Measurements from ENCODE around the gene FAN1. TPM values are rescaled to one million over a fixed set of nuclear protein-coding genes. Genes with fewer than 3 reads are reported as not detected.

Gene FAN1
- total and polyA plus RNA-seq, 2 of the 4 experiments (the other 2 are of a cell fraction) = 7.6 to 12.4 TPM

DNA sequence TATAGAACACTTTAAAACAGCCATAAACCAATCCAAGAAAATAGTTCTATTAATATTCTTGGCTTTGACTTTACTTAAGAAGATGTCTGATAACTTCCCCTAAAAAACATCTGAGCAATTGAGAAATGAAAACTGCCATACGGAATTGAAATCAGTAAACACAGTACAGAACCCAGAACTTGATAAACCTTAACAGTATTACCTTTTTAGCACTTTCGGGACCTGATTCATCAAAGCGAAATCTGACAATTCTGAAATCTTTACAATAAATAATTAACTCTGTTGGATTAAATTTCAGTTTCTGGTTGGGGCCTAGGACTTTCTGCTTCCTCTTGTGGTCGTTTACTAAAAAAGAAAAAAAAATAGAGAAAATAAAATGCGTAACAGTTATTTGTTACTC, 70.4 kb downstream of the FAN1 start:
- no peak for TF ChIP-seq RCOR1 (IDR thresholded peaks at IDR 0.05; ENCODE audit: insufficient replicate concordance, low read length)
- no peak for TF ChIP-seq RAD21 (IDR thresholded peaks at IDR 0.05; ENCODE audit: low read length)
- no peak for TF ChIP-seq MAZ (IDR thresholded peaks at IDR 0.05; ENCODE audit: borderline replicate concordance, low read depth, low read length)
- Histone ChIP-seq H4K20me1 (ENCODE audit: insufficient read depth, low read length) (peaks cover 13% of the 10 kb centered on the region; the same call in 1 of the 2 replicates), H3K4me1 (ENCODE audit: control insufficient read depth, insufficient read depth, low read length) (no peaks in the 10 kb centered on the region), H3K4me2 (ENCODE audit: low read depth, low read length) (no peak overlapping the region), H2AFZ (replicated peaks; ENCODE audit: low read length, poor library complexity) (no peak overlapping the region), H3K27me3 (ENCODE audit: control insufficient read depth, insufficient read depth, low read length) (no peaks in the 10 kb centered on the region), H2BK15ac (ENCODE audit: low read depth, low read length) (no peak overlapping the region), H3K18ac (ENCODE audit: low read depth, low read length) (no peak overlapping the region), H2BK120ac (ENCODE audit: low read depth, low read length) (no peak overlapping the region), H2BK5ac (ENCODE audit: low read depth, low read length, poor library complexity, severe bottlenecking) (no peak overlapping the region), H4K91ac (ENCODE audit: insufficient read depth, low read depth, low read length) (no peak overlapping the region), H3K56ac (ENCODE audit: extremely low read depth, insufficient read depth, low read length) (no peak overlapping the region), H4K8ac (ENCODE audit: low read depth in 2 of 2, low read length in 2 of 2) (no peak overlapping the region), H3K4ac (ENCODE audit: low read depth, low read length) (no peak overlapping the region), H3K36me3 (ENCODE audit: control insufficient read depth, insufficient read depth, low read length) (peaks cover 6% of the 10 kb centered on the region), H3K4me3 (ENCODE audit: insufficient read depth, low read depth, low read length) (no peak overlapping the region), H2AK5ac (ENCODE audit: low read depth, low read length) (no peak overlapping the region), H2BK20ac (ENCODE audit: low read depth, low read length) (no peak overlapping the region), H3K23ac (ENCODE audit: low read depth, low read length) (no peak overlapping the region), H3K79me1 (ENCODE audit: low read depth in 1 of 2, low read length in 2 of 2) (peaks cover 23 to 28% of the 10 kb centered on the region in 2 experiments), H3K27ac (ENCODE audit: insufficient read depth, low read length) (no peak overlapping the region), H3K9me1 (ENCODE audit: insufficient read depth, low read length) (no peaks in the 10 kb centered on the region), H3K14ac (replicated peaks; ENCODE audit: low read depth, low read length) (no peak overlapping the region), H4K5ac (ENCODE audit: low read depth, low read length) (no peak overlapping the region), H3K9me3 (ENCODE audit: control insufficient read depth, insufficient read depth, low read length) (no peaks in the 10 kb centered on the region), H3K9ac (ENCODE audit: low read depth, low read length) (no peak overlapping the region), H2AK9ac (replicated peaks; ENCODE audit: low read depth, low read length, poor library complexity) (no peak overlapping the region)
- intact Hi-C loops (cut with micrococcal nuclease) (no loop called here), in situ Hi-C loops (cut with MboI; ENCODE audit: low sequenced_read_pairs) (no loop called here), dilution Hi-C loops (cut with HindIII; ENCODE audit: low sequenced_read_pairs, unreplicated experiment) (no loop called here)
- ChIA-PET POLR2A (ENCODE audit: unreplicated experiment) (no interaction called here), CTCF (interaction anchor here (0.6 to 0.7 kb wide), 2 partner anchors 29 to 155 kb away, joined by 3 read pairs; no protein-coding TSS in a partner anchor)
- DNase-seq (no peak), ATAC-seq (ENCODE audit: low read depth) (no peak)
- WGBS, 2 experiments (ENCODE audit: extremely low coverage in 2 of 2, insufficient read length in 1 of 2) = no CpG with 5 or more reads among the region's 5 CpGs
- no TSS peak for BruUV-seq (replicated peaks)
